K562 (cell line): Measurements from ENCODE around the gene POLR2L. TPM values are rescaled to one million over a fixed set of nuclear protein-coding genes. Genes with fewer than 3 reads are reported as not detected.
A peak's percentile ranks its signal among the peaks of the same experiment; 100 is the strongest.

Experiments
- ATAC-seq: fragments of 200-7000 bp; cut with Tn5 transposase; 3 replicates; pipeline ENCODE4 v1.9.1; 2020; ENCODE audit warnings: moderate library complexity
- BruUV-seq: library from RNA; stranded (reverse); fragments of 400-500 nt; replicated peaks from 2 replicates; lab custom pipeline; 2021; lab: Mats Ljungman, UMichigan
- CTCF ChIA-PET: fragments of 300-600 bp; formaldehyde crosslinking; extraction: SDS; loops from one replicate; lab custom pipeline; 2021; ENCODE audit warnings: low intra/inter-chr PET ratio; lab: Yijun Ruan, JAX
- POLR2A ChIA-PET: fragments of 300-600, 350-650 bp; sonication (Branson Sonifier 250); formaldehyde crosslinking; extraction: SDS; loops from one replicate; lab custom pipeline; 2021; ENCODE audit warnings: antibody characterized with exemption, inconsistent platforms; lab: Yijun Ruan, JAX
- DNase-seq, 4 experiments: peaks; one replicate each; pipeline versions ENCODE4 v3.0.0 to v3.0.0-alpha.2; 2011 to 2018; ENCODE audit warnings: low spot score in 3 of 4, mixed read lengths in 3 of 4; ENCODE audit errors: extremely low read depth in 1 of 4
- FAIRE-seq: peaks from 2 replicates; lab custom pipeline; 2011; peaks lifted over from hg19 to GRCh38; lab: Jason Lieb, UNC
- H2AFZ ChIP-seq: 2 replicates; pipeline ENCODE4 v1.6.0; 2011; ENCODE audit warnings: low read depth, low read length, control low read depth, inconsistent platforms
- H3K27ac ChIP-seq: fragments of 200-600 bp; 3 replicates; pipeline ENCODE4 v1.8.0; 2011; ENCODE audit warnings: low read depth, mild to moderate bottlenecking, control low read depth, inconsistent platforms, low read length, moderate library complexity, mixed read lengths; ENCODE audit errors: extremely low read depth
- H3K27me3 ChIP-seq, 2 experiments: fragments of 300-600 bp in 1 of 2; 2 replicates in 1 of 2; 3 replicates in 1 of 2; pipeline versions ENCODE4 v1.6.0 to v1.8.0; 2011; ENCODE audit warnings: inconsistent platforms in 2 of 2, low read length in 2 of 2, mild to moderate bottlenecking in 1 of 2, mixed read lengths in 1 of 2, moderate library complexity in 1 of 2; ENCODE audit not compliant: control insufficient read depth in 2 of 2, insufficient read depth in 2 of 2
- H3K36me3 ChIP-seq: fragments of 300-600 bp; 3 replicates; pipeline ENCODE4 v1.8.0; 2011; ENCODE audit warnings: mild to moderate bottlenecking, low read length, inconsistent platforms; ENCODE audit not compliant: control insufficient read depth, insufficient read depth
- H3K4me1 ChIP-seq, 2 experiments: fragments of 200-600 bp in 1 of 2; replicated peaks in 1 of 2; 2 replicates in 1 of 2; 3 replicates in 1 of 2; pipeline versions ENCODE4 v1.5.1 to v1.8.0; 2011; ENCODE audit warnings: inconsistent platforms in 2 of 2, low read length in 2 of 2, mild to moderate bottlenecking in 1 of 2, mixed read lengths in 1 of 2, moderate library complexity in 1 of 2; ENCODE audit not compliant: control insufficient read depth in 2 of 2, insufficient read depth in 2 of 2
- H3K4me2 ChIP-seq: 2 replicates; pipeline ENCODE4 v1.6.1; 2011; ENCODE audit warnings: low read length, control low read depth, inconsistent platforms, mixed read lengths; ENCODE audit not compliant: insufficient read depth
- H3K4me3 ChIP-seq: fragments of 200-600 bp; sonication (generic), shearing (Covaris generic); 2 replicates; pipeline ENCODE4 v1.5.1; 2016; ENCODE audit warnings: control low read depth, inconsistent platforms
- H3K79me2 ChIP-seq: fragments of 200-600 bp; 3 replicates; pipeline ENCODE4 v1.8.0; 2011; ENCODE audit warnings: low read length, inconsistent platforms; ENCODE audit not compliant: control insufficient read depth, insufficient read depth
- H3K9ac ChIP-seq, 2 experiments: 2 replicates each; pipeline versions ENCODE4 v1.6.0 to v1.6.1; 2011; ENCODE audit warnings: low read depth in 2 of 2, low read length in 2 of 2, control low read depth in 1 of 2, inconsistent platforms in 1 of 2, mild to moderate bottlenecking in 1 of 2, mixed read lengths in 1 of 2; ENCODE audit not compliant: insufficient read depth in 1 of 2
- H3K9me1 ChIP-seq: one replicate; pipeline ENCODE4 v1.6.0; 2011; ENCODE audit warnings: inconsistent platforms, mild to moderate bottlenecking, low read length, moderate library complexity; ENCODE audit not compliant: control insufficient read depth, insufficient read depth
- H3K9me3 ChIP-seq: replicated peaks from 2 replicates; pipeline ENCODE4 v1.5.1; 2011; ENCODE audit warnings: low read depth, low read length, inconsistent platforms; ENCODE audit not compliant: control insufficient read depth, insufficient read depth
- H4K20me1 ChIP-seq: replicated peaks from 2 replicates; pipeline ENCODE4 v1.6.1; 2011; ENCODE audit warnings: low read length, inconsistent platforms, mixed read lengths; ENCODE audit not compliant: control insufficient read depth, insufficient read depth
- BCL6 ChIP-seq: fragments of 250-450 bp; sonication (Bioruptor Pico); IDR thresholded peaks from 2 replicates; pipeline ENCODE4 v1.4.0; 2020
- E2F3 ChIP-seq: fragments of 250-450 bp; sonication (Bioruptor Pico); IDR thresholded peaks from 2 replicates; pipeline ENCODE4 v1.4.0; 2020; ENCODE audit warnings: mild to moderate bottlenecking
- E2F5 ChIP-seq: sonication (generic); formaldehyde crosslinking; IDR thresholded peaks from 2 replicates; pipeline ENCODE4 v1.8.0; 2022; ENCODE audit warnings: mild to moderate bottlenecking, missing genetic modification reagents
- HMGN3 ChIP-seq: IDR thresholded peaks from 2 replicates; pipeline ENCODE4 v1.6.1; 2011; ENCODE audit warnings: borderline replicate concordance, low read depth, mild to moderate bottlenecking, mixed read lengths, low read length; ENCODE audit not compliant: insufficient read length; ENCODE audit errors: extremely low read depth
- JUN ChIP-seq, 2 experiments: sonication (generic) in 1 of 2; formaldehyde crosslinking in 1 of 2; IDR thresholded peaks; 2 replicates each; pipeline versions ENCODE4 v1.6.1 to v1.8.0; 2012 to 2022; ENCODE audit warnings: borderline replicate concordance in 2 of 2, mild to moderate bottlenecking in 2 of 2, improper control_type of control experiment in 1 of 2, low read depth in 1 of 2, low read length in 1 of 2, missing genetic modification reagents in 1 of 2
- MAFF ChIP-seq: IDR thresholded peaks from 2 replicates; pipeline ENCODE4 v1.6.1; 2012; ENCODE audit warnings: low read length, improper control_type of control experiment
- MAX ChIP-seq: sonication (generic); formaldehyde crosslinking; IDR thresholded peaks from 2 replicates; pipeline ENCODE4 v1.9.0; 2022; ENCODE audit warnings: mild to moderate bottlenecking, missing genetic modification reagents
- MAZ ChIP-seq, 2 experiments: fragments of 450-650 bp in 1 of 2; sonication (generic) in 1 of 2; formaldehyde crosslinking; IDR thresholded peaks in 1 of 2; conservative IDR thresholded peaks in 1 of 2; 2 replicates each; pipeline versions ENCODE4 v1.4.0 to v1.5.0; 2020; ENCODE audit warnings: mild to moderate bottlenecking in 1 of 2, missing genetic modification reagents in 1 of 2
- NR2C1 ChIP-seq, 2 experiments: fragments of 450-650 bp; IDR thresholded peaks; 2 replicates each; pipeline ENCODE4 v1.6.1; 2017; ENCODE audit warnings: mild to moderate bottlenecking in 2 of 2, antibody characterized with exemption in 1 of 2, inconsistent platforms in 1 of 2, missing compliant biosample characterization in 1 of 2, missing genetic modification characterization in 1 of 2
- NR3C1 ChIP-seq: sonication (generic); formaldehyde crosslinking; IDR thresholded peaks from 2 replicates; pipeline ENCODE4 v1.8.1; 2022; ENCODE audit warnings: missing genetic modification reagents
- PCBP1 ChIP-seq: fragments of 200-400 bp; formaldehyde crosslinking; IDR thresholded peaks from 2 replicates; pipeline ENCODE4 v1.6.1; 2018; ENCODE audit warnings: mild to moderate bottlenecking, low read depth, low read length; ENCODE audit not compliant: poor library complexity, severe bottlenecking
- POLR2G ChIP-seq: fragments of 200-400 bp; formaldehyde crosslinking; IDR thresholded peaks from 2 replicates; pipeline ENCODE4 v1.6.1; 2017; ENCODE audit warnings: low read depth, mild to moderate bottlenecking, antibody characterized with exemption, low read length, moderate library complexity
- RBFOX2 ChIP-seq: fragments of 200-400 bp; formaldehyde crosslinking; IDR thresholded peaks from 2 replicates; pipeline ENCODE4 v1.6.1; 2017; ENCODE audit warnings: low read depth, mild to moderate bottlenecking, low read length, moderate library complexity
- SAFB ChIP-seq: fragments of 200-400 bp; formaldehyde crosslinking; IDR thresholded peaks from 2 replicates; pipeline ENCODE4 v1.6.1; 2017; ENCODE audit warnings: low read depth, low read length, borderline replicate concordance
- SP2 ChIP-seq: IDR thresholded peaks from 2 replicates; pipeline ENCODE4 v1.6.1; 2011; ENCODE audit warnings: mild to moderate bottlenecking, low read depth, low read length, moderate library complexity; ENCODE audit not compliant: poor library complexity, severe bottlenecking; ENCODE audit errors: extremely low read depth
- SRSF7 ChIP-seq: fragments of 200-400 bp; formaldehyde crosslinking; optimal IDR thresholded peaks from 2 replicates; pipeline ENCODE3; 2017; ENCODE audit warnings: mild to moderate bottlenecking, low read depth, low read length
- ZNF384 ChIP-seq: IDR thresholded peaks from 2 replicates; pipeline ENCODE4 v1.6.1; 2012; ENCODE audit warnings: low read depth, low read length, improper control_type of control experiment
- WGBS: fragments of 100-300 bp; shearing (Covaris generic); methylation state at CpG from one replicate; pipeline ENCODE4 v1.1.6; 2016; ENCODE audit warnings: low coverage, mixed read lengths; ENCODE audit not compliant: insufficient coverage; ENCODE audit errors: missing lambda C conversion rate; 5-methylcytosine and 5-hydroxymethylcytosine counted together
- in situ Hi-C: fragments of 300-500 bp; cut with MboI; formaldehyde crosslinking; loops from 4 replicates; pipeline ENCODE4 v1.15.0; 2018; ENCODE audit warnings: inconsistent platforms, mixed read lengths
- intact Hi-C: fragments of 100-400 bp; cut with micrococcal nuclease; formaldehyde crosslinking; loops from 2 replicates; pipeline ENCODE4 v1.14.2; 2022
- polyA plus RNA-seq, 8 experiments: library from polyadenylated mRNA; depleted of rRNA in 4 of 8; stranded (reverse) in 5 of 8; unstranded in 3 of 8; fragments of >200 nt; fragmentation: Nextera tagmentation in 2 of 8; fragmentation: Illumina TruSeq in 1 of 8; extraction: Ambion mirVana in 2 of 8; extraction: Trizol in 1 of 8; gene quantifications; 2 replicates each; pipeline versions ENCODE4 v1.2.1 to v1.2.3, GENCODE V29; 2011 to 2014; ENCODE audit warnings: inconsistent platforms in 1 of 8, missing spikeins in 1 of 8
- total RNA-seq, 7 experiments: library from RNA; depleted of rRNA in 6 of 7; stranded (reverse); fragments of >200 nt in 6 of 7; fragmentation: Illumina TruSeq in 2 of 7; extraction: Trizol in 2 of 7; gene quantifications; 2 replicates each; pipeline versions ENCODE4 v1.2.1 to v1.2.3, GENCODE V29; 2011 to 2021; ENCODE audit warnings: low replicate concordance in 1 of 7

POLR2L gene
- total and polyA plus RNA-seq, 9 of the 15 experiments (the other 6 are each of a cell fraction or from before 2014, with no cell fraction given) = 38.3 to 688 (median 108) TPM

- peaks cover 11 to 74% of the 10 kb centered on the region in 2 experiments; a peak in 4 of 5 replicates for H3K4me1 ChIP-seq
- peak overlapping the region; percentile 87 to 100 for H3K9ac ChIP-seq
- peak; percentile 78 for ATAC-seq
- 3% methylated on average over 39 of the region's 47 CpGs for WGBS
- DNase-seq = peak; percentile 70 to 91 (median 78)
- H3K27ac ChIP-seq = peak overlapping the region; percentile 92
- H3K9me3 ChIP-seq = no peaks in the 10 kb centered on the region
- H3K27me3 ChIP-seq = no peaks in the 10 kb centered on the region
- peaks cover 38% of the 10 kb centered on the region; the same call in 1 of the 3 replicates for H3K36me3 ChIP-seq
- H3K4me2 ChIP-seq = peak overlapping the region; percentile 86
- TSS peak; percentile 72 for BruUV-seq
- peak overlapping the region; percentile 89 for H3K4me3 ChIP-seq
- ChIA-PET POLR2A (interaction anchor here (0.6 to 5.2 kb wide), 13 partner anchors 9 to 235 kb away, joined by 3 to 36 read pairs (median 5); partner anchors contain the start of genes CD151, POLR2L, RPLP2 and TSPAN4), CTCF (no interaction called here)
- peaks cover 25% of the 10 kb centered on the region for H3K79me2 ChIP-seq
- peaks cover 13% of the 10 kb centered on the region for H4K20me1 ChIP-seq
- H2AFZ ChIP-seq = 0 out of 2 replicates have a peak overlapping the region, but pooled peaks have one; percentile 39
- peaks cover 6% of the 10 kb centered on the region for H3K9me1 ChIP-seq
- peak; percentile 74 for FAIRE-seq
- in situ Hi-C loops = no loop called here
- intact Hi-C loops = no loop called here
- peak; percentile 65 for TF ChIP-seq PCBP1
- TF ChIP-seq NR2C1 (IDR thresholded peaks at IDR 0.05) = peak; percentile 50; the same call in 1 of the 2 replicates
- TF ChIP-seq NR2C1 (tag; IDR thresholded peaks at IDR 0.05) = 0 out of 2 replicates have a peak, but pooled peaks have one; percentile 16
- TF ChIP-seq MAZ (CRISPR knock-in tag; conservative IDR thresholded peaks at IDR 0.05 in 1 of 2, IDR thresholded peaks at IDR 0.05 in 1 of 2) = peak in 1 of 2 experiments; percentile 25; a peak in 1 of 4 replicates
- TF ChIP-seq NR3C1 (CRISPR knock-in tag) = 0 out of 2 replicates have a peak, but pooled peaks have one; percentile 45
- TF ChIP-seq JUN (IDR thresholded peaks at IDR 0.05; ENCODE audit: borderline replicate concordance, low read depth, low read length) = no peak
- peak; percentile 25; the same call in 1 of the 2 replicates for TF ChIP-seq JUN (CRISPR knock-in tag; IDR thresholded peaks at IDR 0.05; ENCODE audit: borderline replicate concordance)
- TF ChIP-seq SRSF7 = no peak
- TF ChIP-seq RBFOX2 = peak; percentile 66
- peak; percentile 35 for TF ChIP-seq HMGN3
- peak; percentile 18; the same call in 1 of the 2 replicates for TF ChIP-seq MAX (CRISPR knock-in tag)
- 0 out of 2 replicates have a peak, but pooled peaks have one; percentile 39 for TF ChIP-seq E2F3 (CRISPR knock-in tag)
- TF ChIP-seq MAFF = no peak
- TF ChIP-seq BCL6 = no peak
- peak; percentile 3; the same call in 1 of the 2 replicates for TF ChIP-seq SAFB
- peak; percentile 24 for TF ChIP-seq POLR2G
- no peak for TF ChIP-seq E2F5 (CRISPR knock-in tag)
- TF ChIP-seq ZNF384 = no peak
- no peak for TF ChIP-seq SP2
Observed at GRCh38 chr11:819943-820649, 22.2 kb downstream of the POLR2L start.
